Adrenal gland (tissue), 12 donors: ENCODE data around the gene MEX3A. TPM values are rescaled to one million over a fixed set of nuclear protein-coding genes. Genes with fewer than 3 reads are reported as not detected.

ENCODE experiments used
- DNase-seq, 7 donors: peaks; one replicate each; pipeline ENCODE4 v3.0.0-alpha.2; 2019 to 2020
- H3K27ac ChIP-seq, 5 donors: fragments of 200-600 bp; sonication (generic) in 4 of 5; 1 replicate in 3 of 5; 2 replicates in 2 of 5; pipeline versions ENCODE4 v1.5.1 to v1.8.0; 2016 to 2020; ENCODE audit warnings: mild to moderate bottlenecking in 1 of 5
- H3K27me3 ChIP-seq: fragments of 200-600 bp; 2 replicates; pipeline ENCODE4 v1.8.0; 2021
- H3K36me3 ChIP-seq, 2 donors: fragments of 200-600 bp; replicated peaks in 1 of 2; 1 replicate in 1 of 2; 2 replicates in 1 of 2; pipeline versions ENCODE4 v1.5.1 to v1.8.0; 2018 to 2022
- H3K4me1 ChIP-seq, 2 donors: fragments of 200-600 bp; replicated peaks in 1 of 2; 1 replicate in 1 of 2; 2 replicates in 1 of 2; pipeline versions ENCODE4 v1.5.1 to v1.8.0; 2018 to 2021
- H3K4me3 ChIP-seq, 4 donors: fragments of 200-600 bp; sonication (generic) in 3 of 4; one replicate each; pipeline ENCODE4 v1.5.1; 2016 to 2018
- H3K9me3 ChIP-seq, 3 donors: fragments of 200-600 bp; sonication (generic) in 1 of 3; replicated peaks in 1 of 3; 1 replicate in 2 of 3; 2 replicates in 1 of 3; pipeline versions ENCODE4 v1.5.1 to v1.8.0; 2016 to 2021
- CTCF ChIP-seq, 6 experiments: fragments of 450-650 bp in 4 of 6; fragments of 200-600 bp in 2 of 6; sonication (generic) in 1 of 6; IDR thresholded peaks; 1 replicate in 5 of 6; 2 replicates in 1 of 6; pipeline versions ENCODE4 v1.5.1 to v1.8.0; 2016 to 2021; ENCODE audit warnings: antibody characterized with exemption in 6 of 6, mild to moderate bottlenecking in 2 of 6, moderate library complexity in 1 of 6
- POLR2A ChIP-seq, 2 donors: fragments of 450-650 bp; IDR thresholded peaks; one replicate each; pipeline ENCODE4 v1.6.1; 2017; ENCODE audit warnings: antibody characterized with exemption in 2 of 2, mild to moderate bottlenecking in 2 of 2, moderate library complexity in 1 of 2
- WGBS, 4 donors: extraction: QIAGEN DNeasy Blood & Tissue Kit in 2 of 4; methylation state at CpG; one replicate each; pipeline versions ENCODE4 v1.1.5 to v1.1.7; 2013 to 2017; 5-methylcytosine and 5-hydroxymethylcytosine counted together
- intact Hi-C, 2 donors: fragments of 100-400 bp; cut with DNase I; formaldehyde crosslinking; loops; one replicate each; pipeline versions ENCODE4 v1.14.1 to v1.15.0; 2022 to 2023
- polyA plus RNA-seq, 3 donors: library from polyadenylated mRNA; stranded (reverse); fragments of 200-250 nt in 2 of 3; fragments of 350-450 nt in 1 of 3; fragmentation: Illumina TruSeq in 1 of 3; extraction: RNeasy Lipid Tissue Mini Kit (QIAGEN cat#74804) in 1 of 3; gene quantifications; one replicate each; pipeline ENCODE4 v1.2.3, GENCODE V29; 2013 to 2014
- total RNA-seq, 9 donors: library from RNA; depleted of rRNA in 4 of 9; stranded (reverse); fragments of >200 nt in 4 of 9; fragments of 120-200 nt in 1 of 9; fragmentation: NEBNext Ultra II Directional in 1 of 9; extraction: Animal tissue kit (Norgen Biotek cat#: 25700) in 1 of 9; gene quantifications; one replicate each; pipeline versions ENCODE4 v1.1.0 to v1.2.4, GENCODE V29; 2013 to 2023
- donor health status: healthy with polysubstance abuse.
- donor health status: Bipolar disorder and iron deficiency.
- donor health status: DM: yes; HTN: yes; CAD: no.
- donor health status: DM: no; HTN: no; CAD: no.
- donor health status: DM: no; HTN: no; CAD: no.
- donor health status: DM: yes; HTN: yes; CAD: no.

MEX3A gene
- total and polyA plus RNA-seq, 12 donors = 0.09 to 2.4 (median 0.37) TPM

- WGBS, 4 donors = 63 to 71% (median 66%) methylated on average over 11 of the region's 11 CpGs
- Histone ChIP-seq H3K4me1 (peaks cover 0 to 4% of the 10 kb centered on the region in 2 donors), H3K4me3 (no peak within 1 kb of the TSS), H3K36me3 (no peaks in the 10 kb centered on the region), H3K27me3 (no peaks in the 10 kb centered on the region), H3K27ac (no peak within 1 kb of the TSS), H3K9me3 (no peaks in the 10 kb centered on the region)
- intact Hi-C loops = loop anchor here in 1 of 2 donors (10.0 kb wide), 2 partner anchors 56 to 116 kb away; partner anchors contain the start of gene RXFP4
- DNase-seq = no peak
- no peak for TF ChIP-seq CTCF (IDR thresholded peaks at IDR 0.05)
- peak in 1 of 2 donors; percentile 2 for TF ChIP-seq POLR2A (IDR thresholded peaks at IDR 0.05)
Observed at GRCh38 chr1:156060937-156061636, 21.2 kb downstream of the MEX3A start, which contains the start of gene RAB25. RAB25 (plus strand) TSS chr1:156061160; CDS start chr1:156061401, 241 bp downstream.

- H3K36me3 ChIP-seq = no peaks in the 10 kb centered on the region
- no peak overlapping the region for H3K27ac ChIP-seq
- intact Hi-C loops = loop anchor here in 1 of 2 donors (5.0 kb wide), 1 partner anchor 44 kb away; no protein-coding TSS in a partner anchor
- H3K4me3 ChIP-seq = no peak overlapping the region
- no peaks in the 10 kb centered on the region for H3K9me3 ChIP-seq
- peaks cover 0 to 22% of the 10 kb centered on the region in 2 donors for H3K4me1 ChIP-seq
- no peak for TF ChIP-seq POLR2A (IDR thresholded peaks at IDR 0.05)
- TF ChIP-seq CTCF (IDR thresholded peaks at IDR 0.05) = no peak
- 91 to 97% (median 96%) methylated on average over 1 of the region's 1 CpG for WGBS, 4 donors
- no peaks in the 10 kb centered on the region for H3K27me3 ChIP-seq
- DNase-seq = no peak
Observed at GRCh38 chr1:156056326-156056849, 25.9 kb downstream of the MEX3A start.

- DNase-seq = no peak
Observed at GRCh38 chr1:156055281-156056048, 26.8 kb downstream of the MEX3A start.

More at GRCh38 chr1:156055281-156056048, 26.8 kb downstream of the MEX3A start:
- peak overlapping the region in 4 of 5 donors; percentile 33 to 94 (median 89) for H3K27ac ChIP-seq
- peak overlapping the region; percentile 46 to 97 (median 84) for H3K4me3 ChIP-seq
- peaks cover 0 to 22% of the 10 kb centered on the region in 2 donors for H3K4me1 ChIP-seq
- no peaks in the 10 kb centered on the region for H3K36me3 ChIP-seq
- TF ChIP-seq CTCF (IDR thresholded peaks at IDR 0.05) (no peak), POLR2A (IDR thresholded peaks at IDR 0.05) (no peak)
- intact Hi-C loops = loop anchor here in 1 of 2 donors (5.0 kb wide), 1 partner anchor 43 kb away; no protein-coding TSS in a partner anchor
- WGBS, 4 donors = 20 to 63% (median 37%) methylated on average over 6 to 17 of the region's 17 CpGs
- H3K27me3 ChIP-seq = no peaks in the 10 kb centered on the region
- H3K9me3 ChIP-seq = no peaks in the 10 kb centered on the region
